Sigmoid colon (tissue), 7 donors: Measurements from ENCODE around the gene TUBGCP2. TPM values are rescaled to one million over a fixed set of nuclear protein-coding genes. Genes with fewer than 3 reads are reported as not detected.

Source experiments
- DNase-seq: peaks from one replicate; pipeline ENCODE4 v3.0.0-alpha.2; 2019
- H3K27ac ChIP-seq, 4 donors: fragments of 200-600 bp; sonication (generic); one replicate each; pipeline ENCODE4 v1.5.1; 2016 to 2019; ENCODE audit warnings: mild to moderate bottlenecking in 1 of 4
- H3K27me3 ChIP-seq, 3 donors: fragments of 200-600 bp; sonication (generic); one replicate each; pipeline ENCODE4 v1.5.1; 2019; ENCODE audit warnings: mild to moderate bottlenecking in 1 of 3
- H3K36me3 ChIP-seq, 4 donors: fragments of 200-600 bp; sonication (generic); one replicate each; pipeline ENCODE4 v1.5.1; 2016 to 2019
- H3K4me1 ChIP-seq, 4 donors: fragments of 200-600 bp; sonication (generic); one replicate each; pipeline ENCODE4 v1.5.1; 2017 to 2019
- H3K4me3 ChIP-seq, 4 donors: fragments of 200-600 bp; sonication (generic); one replicate each; pipeline ENCODE4 v1.5.1; 2017 to 2019; ENCODE audit warnings: mild to moderate bottlenecking in 2 of 4, moderate library complexity in 1 of 4
- H3K9me3 ChIP-seq, 4 donors: fragments of 200-600 bp in 3 of 4; sonication (generic) in 3 of 4; one replicate each; pipeline versions ENCODE4 v1.5.1 to v1.6.1; 2013 to 2019
- EP300 ChIP-seq, 4 donors: sonication (generic); formaldehyde crosslinking; IDR thresholded peaks; one replicate each; pipeline ENCODE4 v1.6.1; 2017; ENCODE audit warnings: antibody characterized with exemption in 4 of 4
- POLR2A ChIP-seq, 2 donors: fragments of 450-650 bp; IDR thresholded peaks; one replicate each; pipeline ENCODE4 v1.6.1; 2016; ENCODE audit warnings: antibody characterized with exemption in 2 of 2, mild to moderate bottlenecking in 2 of 2, moderate library complexity in 2 of 2
- POLR2AphosphoS5 ChIP-seq, 4 donors: sonication (generic); formaldehyde crosslinking; IDR thresholded peaks; one replicate each; pipeline ENCODE4 v1.6.1; 2017; ENCODE audit warnings: antibody characterized with exemption in 4 of 4
- WGBS, 2 donors: extraction: QIAGEN DNeasy Blood & Tissue Kit; methylation state at CpG; one replicate each; pipeline ENCODE4 v1.1.7; 2013; 5-methylcytosine and 5-hydroxymethylcytosine counted together
- intact Hi-C: fragments of 100-400 bp; cut with DNase I; formaldehyde crosslinking; loops from one replicate; pipeline ENCODE4 v1.15.1; 2023
- polyA plus RNA-seq, 3 donors: library from polyadenylated mRNA; stranded (reverse); fragments of 200-250 nt; gene quantifications; one replicate each; pipeline ENCODE4 v1.2.3, GENCODE V29; 2013
- total RNA-seq, 4 donors: library from RNA; depleted of rRNA; stranded (reverse); fragments of >200 nt; gene quantifications; one replicate each; pipeline ENCODE4 v1.1.0, GENCODE V29; 2016
- TF ChIP-seq, protein P1 (sequence below), 4 experiments: fragments of 450-650 bp in 3 of 4; fragments of 200-600 bp in 1 of 4; IDR thresholded peaks; one replicate each; pipeline ENCODE4 v1.5.1; 2016 to 2019; ENCODE audit warnings: antibody characterized with exemption in 4 of 4, mild to moderate bottlenecking in 3 of 4, moderate library complexity in 2 of 4
- donor health status: healthy with polysubstance abuse.
- donor health status: Bipolar disorder and iron deficiency.
- donor health status: healthy.

Gene TUBGCP2
- total and polyA plus RNA-seq, 7 donors = 13.8 to 51.1 (median 27.2) TPM

DNA sequence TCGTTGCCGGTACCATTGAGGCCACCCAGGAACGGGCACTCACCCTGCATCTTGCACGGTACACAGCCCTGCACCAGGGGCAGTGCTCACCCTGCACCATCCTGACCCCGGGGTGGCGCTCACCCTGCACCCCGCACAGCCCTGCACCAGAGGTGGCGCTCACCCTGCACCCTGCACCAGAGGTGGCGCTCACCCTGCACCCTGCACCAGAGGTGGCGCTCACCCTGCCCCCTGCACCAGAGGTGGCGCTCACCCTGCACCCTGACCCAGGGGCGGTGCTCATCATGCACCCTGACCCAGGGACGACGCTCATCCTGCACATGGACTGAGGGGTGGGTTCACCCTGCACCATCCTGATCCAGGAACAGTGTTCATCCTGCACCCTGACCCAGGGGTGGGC lies 6.4 kb downstream of the TUBGCP2 start:
- Histone ChIP-seq H3K4me3 (no peak overlapping the region), H3K27me3 (no peaks in the 10 kb centered on the region), H3K4me1 (peaks cover 0 to 41% (median 24%) of the 10 kb centered on the region in 4 donors), H3K9me3 (no peaks in the 10 kb centered on the region), H3K36me3 (peaks cover 24 to 64% (median 46%) of the 10 kb centered on the region in 4 donors), H3K27ac (no peak overlapping the region)
- no peak for DNase-seq
- WGBS, 2 donors = 97 to 98% methylated on average over 14 of the region's 14 CpGs
- intact Hi-C loops = loop anchor here (10.0 kb wide), 1 partner anchor 967 kb away; the partner anchor contains the start of gene LRRC27
- TF ChIP-seq, protein P1, sequence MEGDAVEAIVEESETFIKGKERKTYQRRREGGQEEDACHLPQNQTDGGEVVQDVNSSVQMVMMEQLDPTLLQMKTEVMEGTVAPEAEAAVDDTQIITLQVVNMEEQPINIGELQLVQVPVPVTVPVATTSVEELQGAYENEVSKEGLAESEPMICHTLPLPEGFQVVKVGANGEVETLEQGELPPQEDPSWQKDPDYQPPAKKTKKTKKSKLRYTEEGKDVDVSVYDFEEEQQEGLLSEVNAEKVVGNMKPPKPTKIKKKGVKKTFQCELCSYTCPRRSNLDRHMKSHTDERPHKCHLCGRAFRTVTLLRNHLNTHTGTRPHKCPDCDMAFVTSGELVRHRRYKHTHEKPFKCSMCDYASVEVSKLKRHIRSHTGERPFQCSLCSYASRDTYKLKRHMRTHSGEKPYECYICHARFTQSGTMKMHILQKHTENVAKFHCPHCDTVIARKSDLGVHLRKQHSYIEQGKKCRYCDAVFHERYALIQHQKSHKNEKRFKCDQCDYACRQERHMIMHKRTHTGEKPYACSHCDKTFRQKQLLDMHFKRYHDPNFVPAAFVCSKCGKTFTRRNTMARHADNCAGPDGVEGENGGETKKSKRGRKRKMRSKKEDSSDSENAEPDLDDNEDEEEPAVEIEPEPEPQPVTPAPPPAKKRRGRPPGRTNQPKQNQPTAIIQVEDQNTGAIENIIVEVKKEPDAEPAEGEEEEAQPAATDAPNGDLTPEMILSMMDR (IDR thresholded peaks at IDR 0.05) = no peak
- TF ChIP-seq POLR2AphosphoS5 (IDR thresholded peaks at IDR 0.05) = no peak
- TF ChIP-seq EP300 (IDR thresholded peaks at IDR 0.05) = no peak
- no peak for TF ChIP-seq POLR2A (IDR thresholded peaks at IDR 0.05)

GRCh38 chr10:133299738-133300137 lies 8.9 kb downstream of the TUBGCP2 start:
- Histone ChIP-seq H3K27ac (no peak overlapping the region), H3K27me3 (no peaks in the 10 kb centered on the region), H3K36me3 (peaks cover 44 to 88% (median 70%) of the 10 kb centered on the region in 4 donors), H3K4me3 (no peak overlapping the region), H3K9me3 (no peaks in the 10 kb centered on the region), H3K4me1 (peaks cover 0 to 16% (median 5%) of the 10 kb centered on the region in 4 donors)
- no peak for DNase-seq
- 96% methylated on average over 14 of the region's 14 CpGs for WGBS, 2 donors
- TF ChIP-seq POLR2A (IDR thresholded peaks at IDR 0.05) = no peak
- no peak for TF ChIP-seq EP300 (IDR thresholded peaks at IDR 0.05)
- TF ChIP-seq, protein P1 (IDR thresholded peaks at IDR 0.05) = no peak
- no peak for TF ChIP-seq POLR2AphosphoS5 (IDR thresholded peaks at IDR 0.05)
- intact Hi-C loops = loop anchor here (10.0 kb wide), 1 partner anchor 965 kb away; the partner anchor contains the start of gene LRRC27

GRCh38 chr10:133299224-133299623 lies 9.4 kb downstream of the TUBGCP2 start:
- H3K9me3 ChIP-seq = no peaks in the 10 kb centered on the region
- no peak for DNase-seq
- no peak overlapping the region for H3K4me3 ChIP-seq
- H3K4me1 ChIP-seq = peaks cover 0 to 11% (median 4%) of the 10 kb centered on the region in 4 donors
- no peaks in the 10 kb centered on the region for H3K27me3 ChIP-seq
- WGBS, 2 donors = 92 to 93% methylated on average over 10 of the region's 10 CpGs
- H3K27ac ChIP-seq = no peak overlapping the region
- peaks cover 44 to 94% (median 74%) of the 10 kb centered on the region in 4 donors for H3K36me3 ChIP-seq
- intact Hi-C loops = no loop called here
- TF ChIP-seq, protein P1 (IDR thresholded peaks at IDR 0.05) = no peak
- TF ChIP-seq POLR2A (IDR thresholded peaks at IDR 0.05) (no peak), POLR2AphosphoS5 (IDR thresholded peaks at IDR 0.05) (no peak), EP300 (IDR thresholded peaks at IDR 0.05) (no peak)

DNA sequence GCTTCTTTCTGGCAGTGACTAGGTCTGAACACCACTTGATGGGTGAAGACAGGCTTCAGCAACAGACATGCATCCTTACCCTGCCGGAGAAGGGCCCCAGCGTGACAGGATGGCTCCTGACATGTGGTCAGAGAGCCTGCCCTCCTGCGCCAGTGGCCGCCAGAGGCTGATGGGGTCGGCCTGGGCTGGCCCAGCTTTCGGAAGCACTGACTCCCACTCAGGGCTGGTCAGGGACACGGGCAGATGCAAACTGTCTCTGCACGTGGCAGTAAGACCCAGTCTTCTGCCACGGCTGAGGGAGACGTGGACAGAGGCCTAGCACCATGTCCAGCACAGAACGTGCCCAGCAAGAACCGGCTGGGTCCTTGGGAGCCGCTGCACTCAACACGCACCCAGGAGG lies 10.2 kb downstream of the TUBGCP2 start:
- Histone ChIP-seq H3K27me3 (no peaks in the 10 kb centered on the region), H3K27ac (no peak overlapping the region), H3K36me3 (peaks cover 44 to 98% (median 80%) of the 10 kb centered on the region in 4 donors), H3K9me3 (no peaks in the 10 kb centered on the region), H3K4me3 (no peak overlapping the region), H3K4me1 (peaks cover 0 to 4% (median under 1%) of the 10 kb centered on the region in 4 donors)
- 94 to 95% methylated on average over 14 of the region's 14 CpGs for WGBS, 2 donors
- TF ChIP-seq, protein P1 (IDR thresholded peaks at IDR 0.05) = no peak
- TF ChIP-seq POLR2AphosphoS5 (IDR thresholded peaks at IDR 0.05) (no peak), POLR2A (IDR thresholded peaks at IDR 0.05) (no peak), EP300 (IDR thresholded peaks at IDR 0.05) (no peak)
- intact Hi-C loops = no loop called here
- DNase-seq = no peak

GRCh38 chr10:133297504-133297903 lies 11.2 kb downstream of the TUBGCP2 start:
- DNase-seq = no peak
- H3K36me3 ChIP-seq = peaks cover 52 to 100% (median 86%) of the 10 kb centered on the region in 4 donors
- H3K9me3 ChIP-seq = no peaks in the 10 kb centered on the region
- H3K27me3 ChIP-seq = no peaks in the 10 kb centered on the region
- TF ChIP-seq POLR2AphosphoS5 (IDR thresholded peaks at IDR 0.05) = no peak
- TF ChIP-seq, protein P1 (IDR thresholded peaks at IDR 0.05) = no peak
- no peak for TF ChIP-seq EP300 (IDR thresholded peaks at IDR 0.05)
- no peak for TF ChIP-seq POLR2A (IDR thresholded peaks at IDR 0.05)
- intact Hi-C loops = no loop called here
- no peaks in the 10 kb centered on the region for H3K4me1 ChIP-seq
- no peak overlapping the region for H3K4me3 ChIP-seq
- WGBS, 2 donors = 96 to 97% methylated on average over 10 of the region's 10 CpGs
- no peak overlapping the region for H3K27ac ChIP-seq
